Keratinocyte (primary cell): ENCODE measurements around the gene STIM1. TPM values are rescaled to one million over a fixed set of nuclear protein-coding genes. Genes with fewer than 3 reads are reported as not detected.

Source experiments
- DNase-seq: peaks from one replicate; pipeline ENCODE4 v3.0.0-alpha.2; 2011; ENCODE audit warnings: low read depth, missing footprints, low spot score
- FAIRE-seq: peaks from 2 replicates; lab custom pipeline; 2011; peaks lifted over from hg19 to GRCh38; lab: Jason Lieb, UNC
- H2AFZ ChIP-seq: 2 replicates; pipeline ENCODE4 v1.6.0; 2012; ENCODE audit warnings: low read length, control low read depth, inconsistent platforms; ENCODE audit not compliant: control insufficient read depth
- H3K27ac ChIP-seq: 2 replicates; pipeline ENCODE4 v1.5.1; 2011; ENCODE audit warnings: low read length; ENCODE audit not compliant: control insufficient read depth, insufficient read depth
- H3K27me3 ChIP-seq: 3 replicates; pipeline ENCODE4 v1.6.0; 2011; ENCODE audit warnings: low read length; ENCODE audit not compliant: control insufficient read depth, insufficient read depth; ENCODE audit errors: extremely low read depth
- H3K36me3 ChIP-seq, 2 experiments: 2 replicates in 1 of 2; 3 replicates in 1 of 2; pipeline ENCODE4 v1.5.1; 2011; ENCODE audit warnings: low read length in 2 of 2, mild to moderate bottlenecking in 1 of 2; ENCODE audit not compliant: control insufficient read depth in 2 of 2, insufficient read depth in 2 of 2; ENCODE audit errors: extremely low read depth in 1 of 2
- H3K4me1 ChIP-seq: 3 replicates; pipeline ENCODE4 v1.5.1; 2011; ENCODE audit warnings: low read length; ENCODE audit not compliant: control insufficient read depth, insufficient read depth; ENCODE audit errors: extremely low read depth
- H3K4me2 ChIP-seq: 3 replicates; pipeline ENCODE4 v1.6.0; 2011; ENCODE audit warnings: low read depth, low read length; ENCODE audit not compliant: control insufficient read depth, insufficient read depth; ENCODE audit errors: extremely low read depth
- H3K4me3 ChIP-seq, 3 experiments: fragments of 200-600 bp in 1 of 3; sonication (generic) in 1 of 3; 2 replicates in 2 of 3; 3 replicates in 1 of 3; pipeline ENCODE4 v1.5.1; 2011 to 2016; ENCODE audit warnings: low read length in 3 of 3, mild to moderate bottlenecking in 3 of 3, control low read depth in 2 of 3, inconsistent platforms in 1 of 3, low read depth in 1 of 3, mixed read lengths in 1 of 3, mixed run types in 1 of 3, moderate library complexity in 1 of 3; ENCODE audit not compliant: control insufficient read depth in 2 of 3, insufficient read depth in 2 of 3; ENCODE audit errors: extremely low read depth in 1 of 3
- H3K79me2 ChIP-seq: 2 replicates; pipeline ENCODE4 v1.6.0; 2012; ENCODE audit warnings: low read length; ENCODE audit not compliant: control insufficient read depth, insufficient read depth
- H3K9ac ChIP-seq: 3 replicates; pipeline ENCODE4 v1.6.0; 2011; ENCODE audit warnings: low read length; ENCODE audit not compliant: control insufficient read depth, insufficient read depth; ENCODE audit errors: extremely low read depth
- H3K9me1 ChIP-seq: 3 replicates; pipeline ENCODE4 v1.6.0; 2011; ENCODE audit warnings: low read length; ENCODE audit not compliant: control insufficient read depth, insufficient read depth; ENCODE audit errors: extremely low read depth
- H3K9me3 ChIP-seq: 2 replicates; pipeline ENCODE4 v1.5.1; 2012; ENCODE audit warnings: low read depth, low read length; ENCODE audit not compliant: control insufficient read depth
- H4K20me1 ChIP-seq: 3 replicates; pipeline ENCODE4 v1.6.0; 2011; ENCODE audit warnings: low read length; ENCODE audit not compliant: control insufficient read depth, insufficient read depth; ENCODE audit errors: extremely low read depth
- EZH2 ChIP-seq: IDR thresholded peaks from one replicate; pipeline ENCODE4 v1.6.1; 2012; ENCODE audit warnings: inconsistent platforms, mild to moderate bottlenecking, low read length, moderate library complexity
- dilution Hi-C: fragments of 300-500 bp; cut with MboI; formaldehyde crosslinking; loops from one replicate; pipeline ENCODE4 v1.7.0; 2020; ENCODE audit warnings: low sequenced_read_pairs; ENCODE audit not compliant: extremely low pct_ligation_motif_present
- polyA plus RNA-seq, 5 experiments: library from polyadenylated mRNA; depleted of rRNA in 3 of 5; stranded (reverse) in 3 of 5; stranded (forward) in 1 of 5; unstranded in 1 of 5; fragments of >200 nt; gene quantifications; 1 replicate in 1 of 5; 2 replicates in 3 of 5; 3 replicates in 1 of 5; pipeline versions ENCODE4 v1.2.1 to v1.2.3, GENCODE V29; 2011 to 2012; ENCODE audit warnings: missing spikeins in 2 of 5, low read depth in 1 of 5, low replicate concordance in 1 of 5
- TF ChIP-seq, protein P1 (sequence below), 3 experiments: IDR thresholded peaks in 1 of 3; conservative IDR thresholded peaks in 1 of 3; optimal IDR thresholded peaks in 1 of 3; 2 replicates in 2 of 3; 3 replicates in 1 of 3; pipeline versions ENCODE3 to v1.5.1; 2011; ENCODE audit warnings: low read length in 3 of 3, mild to moderate bottlenecking in 3 of 3, moderate library complexity in 2 of 3, control low read depth in 1 of 3, inconsistent platforms in 1 of 3; ENCODE audit not compliant: insufficient read depth in 2 of 3; ENCODE audit errors: extremely low read depth in 1 of 3

Gene STIM1
- polyA plus RNA-seq, 1 donor (not counting 4 experiments of a cell fraction or from before 2014, with no cell fraction given) = 23.7 TPM

GRCh38 chr11:3964935-3965604 lies 109.6 kb downstream of the STIM1 start:
- H3K27me3 ChIP-seq = no peaks in the 10 kb centered on the region
- H3K79me2 ChIP-seq = peaks cover 17% of the 10 kb centered on the region
- H3K9me1 ChIP-seq = no peaks in the 10 kb centered on the region
- H3K27ac ChIP-seq = no peak overlapping the region
- H3K9ac ChIP-seq = no peak overlapping the region
- H3K4me1 ChIP-seq = peaks cover 5% of the 10 kb centered on the region
- H4K20me1 ChIP-seq = no peaks in the 10 kb centered on the region
- DNase-seq = no peak
- no peak overlapping the region for H3K4me2 ChIP-seq
- no peak for TF ChIP-seq EZH2
- TF ChIP-seq, protein P1, sequence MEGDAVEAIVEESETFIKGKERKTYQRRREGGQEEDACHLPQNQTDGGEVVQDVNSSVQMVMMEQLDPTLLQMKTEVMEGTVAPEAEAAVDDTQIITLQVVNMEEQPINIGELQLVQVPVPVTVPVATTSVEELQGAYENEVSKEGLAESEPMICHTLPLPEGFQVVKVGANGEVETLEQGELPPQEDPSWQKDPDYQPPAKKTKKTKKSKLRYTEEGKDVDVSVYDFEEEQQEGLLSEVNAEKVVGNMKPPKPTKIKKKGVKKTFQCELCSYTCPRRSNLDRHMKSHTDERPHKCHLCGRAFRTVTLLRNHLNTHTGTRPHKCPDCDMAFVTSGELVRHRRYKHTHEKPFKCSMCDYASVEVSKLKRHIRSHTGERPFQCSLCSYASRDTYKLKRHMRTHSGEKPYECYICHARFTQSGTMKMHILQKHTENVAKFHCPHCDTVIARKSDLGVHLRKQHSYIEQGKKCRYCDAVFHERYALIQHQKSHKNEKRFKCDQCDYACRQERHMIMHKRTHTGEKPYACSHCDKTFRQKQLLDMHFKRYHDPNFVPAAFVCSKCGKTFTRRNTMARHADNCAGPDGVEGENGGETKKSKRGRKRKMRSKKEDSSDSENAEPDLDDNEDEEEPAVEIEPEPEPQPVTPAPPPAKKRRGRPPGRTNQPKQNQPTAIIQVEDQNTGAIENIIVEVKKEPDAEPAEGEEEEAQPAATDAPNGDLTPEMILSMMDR (optimal IDR thresholded peaks at IDR 0.05 in 1 of 3, IDR thresholded peaks at IDR 0.05 in 1 of 3, conservative IDR thresholded peaks at IDR 0.05 in 1 of 3; ENCODE audit: extremely low read depth in 1 of 3, insufficient read depth in 2 of 3, low read length in 3 of 3) = no peak
- H3K36me3 ChIP-seq = peaks cover 0 to 5% of the 10 kb centered on the region in 2 experiments
- H3K4me3 ChIP-seq = no peak overlapping the region
- H2AFZ ChIP-seq = no peak overlapping the region
- FAIRE-seq = no peak
- dilution Hi-C loops = loop anchor here (25.0 kb wide), 1 partner anchor 97 kb away; no protein-coding TSS in a partner anchor
- no peaks in the 10 kb centered on the region for H3K9me3 ChIP-seq

DNA sequence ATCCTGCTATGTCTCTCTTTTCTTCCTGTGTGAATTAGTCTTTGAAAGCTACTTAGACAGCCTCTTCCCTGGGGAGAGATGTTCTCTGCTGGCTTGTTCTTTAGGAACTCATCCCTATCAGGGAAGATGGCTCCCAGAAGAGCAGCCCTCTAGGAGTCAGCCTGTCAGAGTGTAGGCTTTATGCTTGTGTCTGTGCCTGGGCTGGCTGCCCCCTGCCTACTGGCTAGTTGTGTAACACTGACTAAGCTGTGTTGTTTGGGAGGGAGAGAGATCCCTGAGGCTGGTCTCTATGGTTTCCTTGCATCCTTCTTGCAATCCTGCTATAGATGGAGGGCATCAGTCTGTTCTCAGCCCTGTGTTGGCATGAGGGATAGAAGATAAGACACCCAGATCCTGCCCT lies 112.2 kb downstream of the STIM1 start:
- Histone ChIP-seq H3K9ac (no peak overlapping the region), H3K9me1 (no peaks in the 10 kb centered on the region), H3K27ac (no peak overlapping the region), H3K4me3 (no peak overlapping the region), H2AFZ (no peak overlapping the region), H3K27me3 (no peaks in the 10 kb centered on the region), H3K9me3 (no peaks in the 10 kb centered on the region), H3K79me2 (peaks cover 10% of the 10 kb centered on the region), H3K36me3 (peaks cover 0 to 5% of the 10 kb centered on the region in 2 experiments), H3K4me1 (no peaks in the 10 kb centered on the region), H3K4me2 (no peak overlapping the region), H4K20me1 (no peaks in the 10 kb centered on the region)
- no peak for TF ChIP-seq EZH2
- TF ChIP-seq, protein P1 (optimal IDR thresholded peaks at IDR 0.05 in 1 of 3, IDR thresholded peaks at IDR 0.05 in 1 of 3, conservative IDR thresholded peaks at IDR 0.05 in 1 of 3; ENCODE audit: extremely low read depth in 1 of 3, insufficient read depth in 2 of 3, low read length in 3 of 3) = no peak
- dilution Hi-C loops = loop anchor here (25.0 kb wide), 1 partner anchor 95 kb away; no protein-coding TSS in a partner anchor
- FAIRE-seq = no peak
- no peak for DNase-seq
